Loucy (cell line): Measurements from ENCODE around the gene LAP3.
"Not testable (repeated sequence)": the region's sequence is repeated elsewhere in the genome, so short reads cannot be mapped to it uniquely, and the experiment has no call there.

Experiments used
- H2AFZ ChIP-seq: fragments of 200-600 bp; sonication (generic); 2 replicates; pipeline ENCODE4 v1.6.0; 2016; ENCODE audit warnings: antibody characterized with exemption, mild to moderate bottlenecking, low read length, moderate library complexity
- H3F3A ChIP-seq: fragments of 200-600 bp; 2 replicates; pipeline ENCODE4 v1.6.0; 2016; ENCODE audit warnings: antibody characterized with exemption, low read depth, mild to moderate bottlenecking
- H3K27me3 ChIP-seq: fragments of 200-600 bp; sonication (generic); 2 replicates; pipeline ENCODE4 v1.6.1; 2014; ENCODE audit warnings: low read length, mild to moderate bottlenecking; ENCODE audit not compliant: insufficient read depth, poor library complexity, severe bottlenecking
- H3K36me3 ChIP-seq: fragments of 200-600 bp; sonication (generic); 2 replicates; pipeline ENCODE4 v1.6.1; 2016; ENCODE audit warnings: low read length; ENCODE audit not compliant: insufficient read depth
- H3K4me1 ChIP-seq: fragments of 200-600 bp; sonication (generic); 2 replicates; pipeline ENCODE4 v1.5.1; 2014; ENCODE audit warnings: low read length, mild to moderate bottlenecking; ENCODE audit not compliant: insufficient read depth, poor library complexity, severe bottlenecking
- H3K4me2 ChIP-seq: fragments of 200-600 bp; sonication (generic); 2 replicates; pipeline ENCODE4 v1.6.0; 2014; ENCODE audit warnings: antibody characterized with exemption, low read length, low read depth, mild to moderate bottlenecking; ENCODE audit not compliant: poor library complexity, severe bottlenecking
- H3K4me3 ChIP-seq: fragments of 200-600 bp; sonication (generic); 2 replicates; pipeline ENCODE4 v1.5.1; 2014; ENCODE audit warnings: low read length, mild to moderate bottlenecking, mixed read lengths; ENCODE audit not compliant: poor library complexity, severe bottlenecking
- H3K79me2 ChIP-seq: fragments of 200-600 bp; sonication (generic); 2 replicates; pipeline ENCODE4 v1.6.1; 2014; ENCODE audit warnings: low read length; ENCODE audit not compliant: insufficient read depth
- H3K9ac ChIP-seq: fragments of 200-600 bp; sonication (generic); 2 replicates; pipeline ENCODE4 v1.6.0; 2014; ENCODE audit warnings: mild to moderate bottlenecking, low read depth, low read length, moderate library complexity; ENCODE audit not compliant: poor library complexity, severe bottlenecking
- H3K9me2 ChIP-seq: fragments of 200-600 bp; sonication (generic); replicated peaks from 2 replicates; pipeline ENCODE4 v1.6.1; 2016; ENCODE audit warnings: low read depth, low read length, mixed read lengths
- H3K9me3 ChIP-seq: fragments of 200-600 bp; sonication (generic); 2 replicates; pipeline ENCODE4 v1.6.1; 2014; ENCODE audit warnings: mild to moderate bottlenecking, antibody characterized with exemption, low read length, low read depth; ENCODE audit not compliant: insufficient read depth
- H4K20me1 ChIP-seq: fragments of 200-600 bp; sonication (generic); 2 replicates; pipeline ENCODE4 v1.6.0; 2014; ENCODE audit warnings: antibody characterized with exemption, low read length, mild to moderate bottlenecking; ENCODE audit not compliant: insufficient read depth, poor library complexity, severe bottlenecking
- CTCF ChIP-seq: fragments of 200-600 bp; sonication (generic); conservative IDR thresholded peaks from 2 replicates; pipeline ENCODE4 v1.5.1; 2014; ENCODE audit warnings: mild to moderate bottlenecking, antibody characterized with exemption, low read length
- EZH2phosphoT487 ChIP-seq: fragments of 200-600 bp; IDR thresholded peaks from 2 replicates; pipeline ENCODE4 v1.6.1; 2018; ENCODE audit warnings: antibody characterized with exemption, mild to moderate bottlenecking, moderate library complexity, borderline replicate concordance

The LAP3 gene

GRCh38 chr4:17565846-17566245, 11.2 kb upstream of the LAP3 start:
- no peak overlapping the region for H2AFZ ChIP-seq
- H3K9me3 ChIP-seq = no peaks in the 10 kb centered on the region
- H3K4me3 ChIP-seq = no peak overlapping the region
- no peaks in the 10 kb centered on the region for H3K9me2 ChIP-seq
- H3K27me3 ChIP-seq = no peaks in the 10 kb centered on the region
- H3F3A ChIP-seq = no peaks in the 10 kb centered on the region
- no peaks in the 10 kb centered on the region for H3K79me2 ChIP-seq
- TF ChIP-seq CTCF (no peak), EZH2phosphoT487 (no peak)
- H3K4me2 ChIP-seq = no peak overlapping the region
- no peak overlapping the region for H3K9ac ChIP-seq
- H3K36me3 ChIP-seq = no peaks in the 10 kb centered on the region
- H3K4me1 ChIP-seq = no peaks in the 10 kb centered on the region
- no peaks in the 10 kb centered on the region for H4K20me1 ChIP-seq

DNA sequence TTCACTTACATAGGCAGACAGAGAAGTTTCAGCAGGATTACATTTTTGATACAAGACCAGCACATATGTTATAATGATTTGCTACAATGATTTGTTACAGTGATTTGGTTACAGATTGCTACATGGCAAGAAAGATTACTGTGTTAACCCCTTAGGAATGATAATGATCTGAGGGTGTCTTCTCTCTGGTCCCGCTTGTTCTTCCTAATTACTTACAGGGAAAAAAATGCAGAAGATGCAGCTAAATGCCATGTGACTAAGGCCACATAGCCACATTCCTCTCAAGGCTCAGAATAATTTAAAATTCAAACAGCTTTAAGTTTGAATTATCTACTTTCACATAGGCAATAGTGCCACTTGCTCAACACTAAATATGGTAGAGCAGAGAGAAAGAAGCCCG, 9.7 kb upstream of the LAP3 start:
- H3K4me1 ChIP-seq = no peaks in the 10 kb centered on the region
- H3K36me3 ChIP-seq = no peaks in the 10 kb centered on the region
- no peaks in the 10 kb centered on the region for H3K9me3 ChIP-seq
- TF ChIP-seq EZH2phosphoT487 (no peak), CTCF (no peak)
- no peak overlapping the region for H3K4me3 ChIP-seq
- H4K20me1 ChIP-seq = no peaks in the 10 kb centered on the region
- no peaks in the 10 kb centered on the region for H3K9me2 ChIP-seq
- H3K27me3 ChIP-seq = no peaks in the 10 kb centered on the region
- H3F3A ChIP-seq = no peaks in the 10 kb centered on the region
- no peak overlapping the region for H3K9ac ChIP-seq
- H3K79me2 ChIP-seq = no peaks in the 10 kb centered on the region
- H3K4me2 ChIP-seq = no peak overlapping the region
- no peak overlapping the region for H2AFZ ChIP-seq

DNA sequence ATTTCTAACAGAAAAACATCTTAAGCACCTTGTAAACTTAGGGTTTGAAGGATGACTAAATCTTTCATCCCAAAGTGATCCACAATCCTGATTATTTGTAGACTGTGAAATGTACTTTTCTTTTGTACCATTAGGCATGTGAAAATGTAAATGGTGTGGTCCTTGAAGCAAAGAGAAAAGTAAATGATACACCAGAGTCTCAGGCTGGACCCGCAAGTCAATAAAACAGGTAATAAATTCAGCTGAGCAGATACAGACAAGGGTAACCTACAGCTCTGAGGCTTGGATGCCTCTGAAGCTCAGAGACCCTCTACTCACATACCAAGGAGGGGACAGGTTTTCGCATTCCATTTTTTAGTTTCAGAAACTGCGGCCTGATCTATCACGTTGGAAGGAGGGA, 2.8 kb upstream of the LAP3 start:
- Histone ChIP-seq H3K9me2 (no peaks in the 10 kb centered on the region), H3K9ac (no peak overlapping the region), H3K36me3 (no peaks in the 10 kb centered on the region), H3K4me1 (peaks cover 18% of the 10 kb centered on the region), H3K4me2 (no peak overlapping the region), H3K4me3 (no peak overlapping the region), H3F3A (no peaks in the 10 kb centered on the region), H2AFZ (no peak overlapping the region), H4K20me1 (peaks cover 3% of the 10 kb centered on the region), H3K9me3 (no peaks in the 10 kb centered on the region), H3K79me2 (peaks cover 17% of the 10 kb centered on the region; the same call in 1 of the 2 replicates), H3K27me3 (no peaks in the 10 kb centered on the region)
- no peak for TF ChIP-seq CTCF
- TF ChIP-seq EZH2phosphoT487 = no peak

DNA sequence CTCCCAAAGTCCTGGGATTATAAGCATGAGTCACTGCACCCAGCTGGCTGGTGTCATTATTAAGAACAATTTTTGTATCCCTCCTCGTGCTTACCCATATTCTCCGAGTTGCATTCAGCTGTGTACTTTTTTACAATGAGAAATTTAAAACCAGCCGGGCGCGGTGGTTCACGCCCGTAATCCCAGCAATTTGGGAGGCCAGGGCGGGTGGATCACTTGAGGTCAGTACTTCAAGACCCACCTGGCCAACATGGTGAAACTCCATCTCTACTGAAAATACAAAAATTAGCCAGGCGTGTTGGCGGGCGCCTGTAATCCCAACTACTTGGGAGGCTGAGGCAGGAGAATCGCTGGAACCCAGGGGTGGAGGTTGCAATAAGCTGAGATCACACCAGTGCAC, 1.8 kb upstream of the LAP3 start:
- not testable (repeated sequence) for H3K36me3 ChIP-seq, H3K4me2 ChIP-seq
- H3K79me2 ChIP-seq = peaks cover 22% of the 10 kb centered on the region; the same call in 1 of the 2 replicates

More for the DNA sequence above, 1.8 kb upstream of the LAP3 start:
- peaks cover 21% of the 10 kb centered on the region for H3K4me1 ChIP-seq
- H3K4me3 ChIP-seq, H3F3A ChIP-seq, H2AFZ ChIP-seq, H4K20me1 ChIP-seq, H3K9me3 ChIP-seq, H3K27me3 ChIP-seq, H3K9ac ChIP-seq, H3K9me2 ChIP-seq: not testable (repeated sequence)
